ENCODE data around the gene SUPV3L1.
"Not testable (repeated sequence)": the region's sequence is repeated elsewhere in the genome, so short reads cannot be mapped to it uniquely, and the experiment has no call there.

The SUPV3L1 gene

DNA sequence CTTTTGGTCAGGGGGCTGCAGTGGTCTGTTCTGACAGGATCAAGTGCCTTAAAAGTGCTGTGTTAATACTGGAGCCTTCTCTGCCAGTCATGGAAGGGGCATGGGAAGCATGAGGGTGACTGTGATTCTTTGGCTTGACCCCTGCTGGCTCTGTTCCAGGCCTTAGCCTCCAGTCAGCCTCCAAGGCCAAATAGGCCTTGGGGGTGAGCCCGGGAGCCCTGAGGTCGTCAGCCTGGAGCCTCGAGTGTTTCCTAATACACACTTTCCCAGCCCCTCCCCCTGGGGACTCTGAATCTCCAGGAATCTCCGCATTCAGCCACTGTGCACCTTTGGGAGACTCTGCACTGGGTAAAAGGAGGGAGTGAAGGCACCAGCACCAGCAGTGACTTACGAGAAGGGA is 50.1 kb downstream of the SUPV3L1 start:
- DNase-seq (ENCODE audit: low spot score) = no peak

DNA sequence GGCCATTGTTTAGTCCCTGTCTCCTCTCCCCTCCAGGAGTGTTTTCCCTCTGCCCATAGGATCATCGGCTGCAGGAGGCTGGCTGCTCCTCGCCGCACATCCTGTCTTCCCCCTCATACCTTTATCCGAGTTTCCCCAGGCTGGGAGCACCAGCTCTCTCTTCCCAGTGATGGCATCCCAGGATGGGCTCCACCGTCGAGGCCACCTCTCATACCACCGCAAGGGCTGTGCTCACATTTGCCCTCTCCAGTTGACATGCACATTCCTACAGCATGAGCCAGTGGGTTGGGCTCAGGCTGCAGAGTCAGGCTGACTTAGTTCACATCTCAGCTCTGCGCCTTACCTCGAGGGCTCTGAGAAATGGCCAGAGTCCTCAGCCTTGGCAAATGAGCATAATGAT is 52.2 kb downstream of the SUPV3L1 start:
- DNase-seq (ENCODE audit: low spot score) = no peak

- no peak for DNase-seq (ENCODE audit: low spot score)
These were observed 52.9 kb downstream of the SUPV3L1 start for GRCh38 chr10:69232736-69233480.

DNA sequence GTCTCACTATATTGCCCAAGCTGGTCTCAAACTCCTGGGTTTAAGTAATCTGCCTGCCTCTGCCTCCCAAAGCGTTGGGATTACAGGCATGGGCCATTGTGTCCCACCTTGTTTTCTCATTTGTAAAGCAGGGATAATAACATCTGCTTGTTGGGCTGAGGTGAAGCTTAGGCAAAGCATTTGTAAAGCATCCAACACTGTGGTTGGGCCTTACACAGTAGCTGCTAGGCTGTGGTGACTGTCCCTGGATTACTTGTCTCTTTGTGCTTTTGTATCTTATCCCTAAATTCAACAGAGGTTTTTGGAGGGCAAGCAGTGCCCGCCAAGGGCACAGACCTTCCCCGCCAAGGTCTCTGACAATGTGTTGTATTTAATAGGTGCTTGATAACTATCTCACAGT is 54.4 kb downstream of the SUPV3L1 start:
- no peak for DNase-seq (ENCODE audit: low spot score)

DNA sequence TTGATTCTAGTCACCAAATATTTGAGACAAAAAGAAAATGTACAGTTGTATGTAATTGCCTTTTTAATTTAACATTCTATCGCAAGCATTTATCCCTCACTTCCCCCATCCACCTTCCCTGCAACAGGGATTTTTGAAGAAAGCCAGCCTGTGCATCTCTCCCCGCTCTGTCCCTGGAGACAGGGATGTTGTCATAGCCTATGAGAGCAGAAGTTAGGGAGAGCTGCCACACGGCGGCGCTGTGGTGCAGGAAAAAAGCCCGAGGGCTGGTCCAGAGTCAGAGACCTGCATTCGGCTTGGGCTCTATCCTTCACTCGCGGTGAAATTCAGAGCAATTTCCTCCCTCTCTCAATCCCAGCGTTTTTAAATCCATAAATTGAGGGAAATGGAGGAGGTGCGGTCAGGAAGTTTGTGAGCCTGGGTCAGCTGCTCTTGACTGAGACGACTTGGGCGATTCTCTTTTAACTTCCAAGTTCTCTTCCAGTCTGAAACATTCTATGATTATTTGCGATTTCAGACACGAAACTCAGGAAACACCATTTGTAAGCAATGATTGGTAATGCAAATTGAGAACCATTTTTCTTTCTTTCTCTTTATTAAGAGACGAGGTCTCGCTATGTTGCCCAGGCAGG is 57.6 kb downstream of the SUPV3L1 start:
- peak; percentile 75 for DNase-seq (ENCODE audit: low spot score)

GRCh38 chr10:69239136-69239535 is 59.1 kb downstream of the SUPV3L1 start:
- no peak for DNase-seq (ENCODE audit: low spot score)

DNA sequence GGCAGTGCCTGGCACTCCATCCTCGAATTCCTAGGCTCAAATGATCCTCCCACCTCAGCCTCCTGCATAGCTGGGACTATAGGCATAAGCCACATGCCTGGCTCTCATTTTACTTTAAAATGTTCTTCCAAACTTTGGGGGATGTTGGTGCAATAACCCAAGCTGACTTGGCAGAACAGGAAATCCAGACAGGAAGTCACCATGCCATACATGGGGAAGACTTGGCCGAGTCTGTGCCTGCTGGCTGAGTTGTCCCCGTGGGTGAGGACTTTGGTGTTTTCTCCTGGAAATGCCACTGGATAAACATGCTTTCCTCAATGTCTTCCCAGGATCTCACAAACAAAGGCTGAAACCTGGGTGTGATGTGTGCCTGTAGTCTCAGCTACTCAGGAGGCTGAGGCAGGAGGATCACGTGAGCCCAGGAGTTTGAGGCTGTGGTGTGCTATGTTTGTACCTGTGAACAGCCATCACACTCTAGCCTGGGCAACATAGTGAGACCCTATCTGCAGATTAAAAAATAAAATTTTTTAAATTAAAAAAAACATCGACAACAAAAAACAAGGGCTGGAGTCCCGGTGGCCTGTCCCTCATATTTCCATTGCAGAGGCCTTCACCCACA is 59.9 kb downstream of the SUPV3L1 start:
- no peak for DNase-seq (ENCODE audit: low spot score)

DNA sequence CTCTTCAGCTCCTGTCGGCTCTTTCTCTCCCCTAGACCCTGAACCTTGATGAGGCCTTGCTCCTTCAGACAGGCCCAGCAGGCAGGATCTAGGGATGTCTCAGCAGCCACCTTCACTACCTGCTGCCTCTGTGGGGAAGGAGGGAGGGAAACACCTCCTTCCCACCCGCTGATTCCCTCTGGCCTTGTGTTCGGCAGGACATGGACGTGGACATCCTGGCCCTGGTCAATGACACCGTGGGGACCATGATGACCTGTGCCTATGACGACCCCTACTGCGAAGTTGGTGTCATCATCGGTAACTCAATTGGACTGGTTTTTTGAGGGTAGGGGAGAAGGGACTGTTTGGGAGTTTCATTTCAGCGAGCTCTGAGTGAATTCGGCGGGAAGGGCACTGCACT is 60.4 kb downstream of the SUPV3L1 start:
- no peak for DNase-seq (ENCODE audit: low spot score)

DNA sequence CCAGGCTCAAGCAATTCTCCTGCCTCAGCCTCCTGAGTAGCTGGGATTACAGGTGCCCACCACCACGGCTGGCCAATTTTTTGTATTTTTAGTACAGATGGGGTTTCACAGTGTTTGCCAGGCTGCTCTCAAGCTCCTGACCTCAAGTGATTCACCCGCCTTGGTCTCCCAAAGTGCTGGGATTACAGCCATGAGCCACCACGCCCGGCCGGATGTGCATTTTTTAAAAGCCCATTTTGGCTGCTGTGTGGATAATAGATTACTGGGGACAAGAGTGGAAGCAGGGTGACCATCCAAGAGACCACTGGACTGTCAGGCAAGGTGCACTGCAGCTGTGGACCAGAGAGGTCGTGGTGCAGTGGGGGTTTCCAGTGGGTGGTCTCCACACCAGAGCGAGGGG is 61.5 kb downstream of the SUPV3L1 start:
- DNase-seq (ENCODE audit: low spot score) = no peak

DNA sequence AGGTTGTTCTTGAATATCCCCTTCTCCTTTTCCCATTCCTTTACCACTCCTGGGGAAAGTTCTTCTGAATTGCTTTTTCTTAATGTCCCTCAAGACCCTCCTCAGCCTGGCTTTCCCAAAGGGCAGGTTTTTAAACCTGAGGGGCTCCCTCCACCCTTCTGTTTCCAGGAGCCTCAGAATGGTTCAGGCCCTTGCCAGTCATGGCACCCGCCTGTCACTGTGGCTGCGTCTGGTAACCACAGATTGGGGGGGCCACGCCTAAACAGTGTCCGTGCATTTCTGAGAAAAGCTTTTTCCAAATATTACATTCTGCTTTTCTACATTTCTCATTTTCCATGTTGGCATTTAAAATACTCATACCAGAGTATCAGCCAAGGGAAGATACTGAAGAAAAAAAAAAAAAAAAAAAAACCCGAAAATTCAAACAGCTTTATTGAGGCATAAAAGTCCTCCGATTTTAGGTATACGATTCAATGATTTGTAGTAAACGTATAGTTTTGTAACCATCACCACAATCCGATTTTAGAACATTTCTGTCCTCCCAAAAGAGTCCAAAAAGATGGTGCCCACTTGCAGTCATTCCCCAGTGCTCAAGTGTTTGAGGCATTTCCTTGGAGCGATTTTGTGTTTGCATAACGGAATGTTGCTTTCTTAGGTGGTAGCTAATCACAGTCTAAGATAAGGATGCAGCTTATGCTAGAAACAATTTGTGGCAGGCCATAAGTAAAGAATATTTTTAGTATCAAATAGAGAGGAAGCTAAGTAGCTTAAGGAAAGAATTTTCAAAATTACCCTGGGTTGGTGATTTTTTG is 62.2 kb downstream of the SUPV3L1 start:
- DNase-seq (ENCODE audit: low spot score) = no peak

DNA sequence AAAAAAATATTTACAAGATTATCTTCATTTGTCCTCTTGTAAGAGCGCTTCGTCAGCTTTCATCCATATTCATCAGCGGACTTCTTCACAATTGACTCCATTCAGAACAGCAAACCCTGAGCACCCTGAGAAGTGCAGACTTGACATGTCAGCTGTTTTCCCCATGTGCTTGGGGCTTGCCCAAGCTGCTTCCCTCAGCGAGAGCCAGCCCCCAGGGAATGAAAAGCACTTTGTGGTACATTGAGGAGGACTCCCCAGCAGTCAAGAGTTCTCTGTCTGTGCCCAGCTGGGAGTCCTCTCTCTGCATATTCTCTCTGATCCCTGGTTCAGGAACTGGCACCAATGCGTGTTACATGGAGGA is 62.8 kb downstream of the SUPV3L1 start:
- DNase-seq (ENCODE audit: low spot score) = peak; percentile 98

- no peak for DNase-seq (ENCODE audit: low spot score)
These were observed 63.8 kb downstream of the SUPV3L1 start for GRCh38 chr10:69243817-69244216.

DNA sequence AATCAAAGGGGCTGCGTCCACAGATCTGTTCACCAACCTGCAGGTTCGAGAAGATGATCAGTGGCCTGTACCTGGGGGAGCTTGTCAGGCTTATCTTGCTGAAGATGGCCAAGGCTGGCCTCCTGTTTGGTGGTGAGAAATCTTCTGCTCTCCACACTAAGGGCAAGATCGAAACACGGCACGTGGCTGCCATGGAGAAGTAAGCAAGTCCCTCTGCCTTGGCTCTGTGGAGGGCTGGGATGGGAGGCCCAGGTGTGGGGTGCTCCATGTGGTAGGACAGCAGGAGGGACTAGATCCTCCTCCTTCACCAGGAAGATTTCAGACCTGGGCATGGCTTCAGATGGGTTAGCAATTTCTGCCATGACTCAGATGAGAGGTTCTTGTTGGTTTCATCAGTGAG is 66.0 kb downstream of the SUPV3L1 start:
- DNase-seq (ENCODE audit: low spot score) = no peak

DNA sequence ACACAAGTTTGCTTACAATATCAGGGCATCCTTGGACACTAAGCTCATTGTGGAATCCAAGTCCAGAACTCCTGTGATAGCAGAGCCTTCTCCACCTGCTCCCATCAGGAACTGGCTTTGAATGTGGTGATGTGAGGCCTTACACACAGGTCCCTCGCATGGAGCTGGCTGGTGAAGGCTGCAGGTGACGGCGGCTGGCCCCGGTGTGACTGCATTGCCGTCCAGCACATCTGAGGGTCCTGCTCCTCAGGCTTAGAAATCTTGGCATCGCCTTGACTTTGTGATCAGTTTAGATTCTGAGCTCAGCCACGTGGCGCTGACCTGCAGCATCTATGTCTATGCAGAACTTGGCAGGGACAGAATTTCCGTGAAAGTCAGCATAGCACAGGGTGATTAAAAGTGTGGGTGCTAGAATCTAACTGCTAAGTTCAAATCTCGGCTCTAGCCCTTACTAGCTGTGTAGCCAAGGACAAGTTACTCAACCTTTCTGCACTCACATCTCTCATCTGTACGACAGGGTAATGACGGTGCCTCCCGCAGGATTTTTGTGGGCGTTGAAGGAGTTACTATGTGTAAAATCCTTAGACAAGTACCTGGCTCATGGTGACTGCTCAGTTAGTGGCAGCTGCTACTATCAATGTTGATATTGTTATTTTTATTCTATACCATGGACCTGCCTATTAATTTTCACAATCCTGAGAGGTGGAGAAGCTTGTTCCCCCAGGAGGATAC is 66.7 kb downstream of the SUPV3L1 start:
- no peak for DNase-seq (ENCODE audit: low spot score)

GRCh38 chr10:69247313-69247710 is 67.3 kb downstream of the SUPV3L1 start:
- no peak for DNase-seq (ENCODE audit: low spot score)

DNA sequence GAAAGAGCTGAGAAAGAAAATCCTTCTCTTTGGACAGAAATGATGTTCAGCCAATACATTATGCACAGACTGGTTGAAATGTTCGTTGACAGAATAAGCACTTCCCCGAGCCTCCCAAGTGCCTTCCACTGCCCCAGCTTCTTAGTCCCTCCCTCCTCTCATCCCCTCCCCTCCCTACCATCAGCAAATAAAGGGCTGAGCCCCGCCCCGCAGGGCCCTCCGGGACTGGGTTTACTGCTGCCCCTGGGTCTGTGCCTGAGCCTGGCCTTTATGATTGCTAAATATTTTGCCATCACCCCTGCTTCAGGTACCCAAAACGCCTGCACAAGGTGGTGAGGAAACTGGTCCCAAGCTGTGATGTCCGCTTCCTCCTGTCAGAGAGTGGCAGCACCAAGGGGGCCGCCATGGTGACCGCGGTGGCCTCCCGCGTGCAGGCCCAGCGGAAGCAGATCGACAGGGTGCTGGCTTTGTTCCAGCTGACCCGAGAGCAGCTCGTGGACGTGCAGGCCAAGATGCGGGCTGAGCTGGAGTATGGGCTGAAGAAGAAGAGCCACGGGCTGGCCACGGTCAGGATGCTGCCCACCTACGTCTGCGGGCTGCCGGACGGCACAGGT is 68.2 kb downstream of the SUPV3L1 start:
- no peak for DNase-seq (ENCODE audit: low spot score)

DNA sequence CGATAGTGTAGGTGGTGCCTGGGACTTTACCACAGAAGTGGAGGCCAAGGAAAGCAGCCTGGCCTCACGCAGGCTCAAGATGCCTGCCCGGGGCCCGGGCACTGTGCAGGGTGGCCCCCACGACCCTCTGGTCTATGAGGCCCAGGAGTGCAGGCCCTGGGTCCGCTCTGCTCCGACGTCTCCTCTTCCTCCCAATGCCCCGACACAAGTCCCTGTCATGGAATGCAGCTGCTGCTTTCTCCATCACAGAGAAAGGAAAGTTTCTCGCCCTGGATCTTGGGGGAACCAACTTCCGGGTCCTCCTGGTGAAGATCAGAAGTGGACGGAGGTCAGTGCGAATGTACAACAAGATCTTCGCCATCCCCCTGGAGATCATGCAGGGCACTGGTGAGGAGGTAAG is 70.0 kb downstream of the SUPV3L1 start:
- no peak for DNase-seq (ENCODE audit: low spot score)

DNA sequence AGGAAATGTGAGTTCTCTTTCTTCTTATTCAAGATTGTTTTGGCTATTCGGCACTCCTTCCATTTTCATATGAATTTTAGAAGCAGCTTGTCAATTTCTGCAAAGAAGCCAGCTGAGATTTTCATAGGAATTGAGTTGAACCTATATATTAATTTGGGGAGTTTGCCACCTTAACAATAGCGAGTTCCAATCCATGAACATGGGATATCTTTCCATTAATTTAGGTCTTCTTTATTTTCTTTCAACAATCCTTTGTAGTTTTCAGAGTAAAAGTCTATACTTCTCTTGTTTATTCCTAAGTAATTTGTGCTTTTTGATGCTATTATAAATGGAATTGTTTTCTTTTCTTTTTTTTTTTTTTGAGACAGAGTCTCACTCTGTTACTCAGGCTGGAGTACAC is 71.4 kb downstream of the SUPV3L1 start:
- DNase-seq (ENCODE audit: low spot score) = not testable (repeated sequence)

GRCh38 chr10:69253171-69253570 is 73.1 kb downstream of the SUPV3L1 start:
- no peak for DNase-seq (ENCODE audit: low spot score)

DNA sequence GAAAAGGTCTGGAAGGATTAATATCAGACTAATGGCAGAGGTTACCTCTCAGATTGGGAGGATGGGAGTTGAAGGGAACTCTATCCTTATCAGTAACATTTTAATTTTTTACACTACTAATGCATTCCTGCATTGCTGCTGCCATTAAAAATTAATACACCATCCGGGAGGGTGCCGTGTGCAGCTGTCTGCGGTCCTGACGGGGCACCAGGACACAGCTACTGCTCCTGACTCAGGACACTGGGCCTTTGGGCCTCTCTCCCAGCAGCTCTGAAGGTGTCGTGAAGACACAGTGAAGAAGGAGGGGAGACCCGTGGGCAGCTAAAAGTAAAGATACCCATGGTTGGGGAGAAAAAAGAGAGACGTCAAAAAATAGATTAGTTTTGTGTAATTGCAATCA is 74.8 kb downstream of the SUPV3L1 start:
- DNase-seq (ENCODE audit: low spot score) = no peak

Data from pons (tissue), 1 donor.